K562 treated with DMSO at 1 percent for 24 hours (cell line): ENCODE data around the gene C6orf132. TPM values are rescaled to one million over a fixed set of nuclear protein-coding genes. Genes with fewer than 3 reads are reported as not detected.

Experiments
- total RNA-seq: library from RNA; unstranded; fragments of 300-600 nt; gene quantifications from 2 replicates; pipeline ENCODE4 v1.2.3, GENCODE V29; 2022; ENCODE audit warnings: low read depth; ENCODE audit not compliant: insufficient read depth

C6orf132 gene, protein sequence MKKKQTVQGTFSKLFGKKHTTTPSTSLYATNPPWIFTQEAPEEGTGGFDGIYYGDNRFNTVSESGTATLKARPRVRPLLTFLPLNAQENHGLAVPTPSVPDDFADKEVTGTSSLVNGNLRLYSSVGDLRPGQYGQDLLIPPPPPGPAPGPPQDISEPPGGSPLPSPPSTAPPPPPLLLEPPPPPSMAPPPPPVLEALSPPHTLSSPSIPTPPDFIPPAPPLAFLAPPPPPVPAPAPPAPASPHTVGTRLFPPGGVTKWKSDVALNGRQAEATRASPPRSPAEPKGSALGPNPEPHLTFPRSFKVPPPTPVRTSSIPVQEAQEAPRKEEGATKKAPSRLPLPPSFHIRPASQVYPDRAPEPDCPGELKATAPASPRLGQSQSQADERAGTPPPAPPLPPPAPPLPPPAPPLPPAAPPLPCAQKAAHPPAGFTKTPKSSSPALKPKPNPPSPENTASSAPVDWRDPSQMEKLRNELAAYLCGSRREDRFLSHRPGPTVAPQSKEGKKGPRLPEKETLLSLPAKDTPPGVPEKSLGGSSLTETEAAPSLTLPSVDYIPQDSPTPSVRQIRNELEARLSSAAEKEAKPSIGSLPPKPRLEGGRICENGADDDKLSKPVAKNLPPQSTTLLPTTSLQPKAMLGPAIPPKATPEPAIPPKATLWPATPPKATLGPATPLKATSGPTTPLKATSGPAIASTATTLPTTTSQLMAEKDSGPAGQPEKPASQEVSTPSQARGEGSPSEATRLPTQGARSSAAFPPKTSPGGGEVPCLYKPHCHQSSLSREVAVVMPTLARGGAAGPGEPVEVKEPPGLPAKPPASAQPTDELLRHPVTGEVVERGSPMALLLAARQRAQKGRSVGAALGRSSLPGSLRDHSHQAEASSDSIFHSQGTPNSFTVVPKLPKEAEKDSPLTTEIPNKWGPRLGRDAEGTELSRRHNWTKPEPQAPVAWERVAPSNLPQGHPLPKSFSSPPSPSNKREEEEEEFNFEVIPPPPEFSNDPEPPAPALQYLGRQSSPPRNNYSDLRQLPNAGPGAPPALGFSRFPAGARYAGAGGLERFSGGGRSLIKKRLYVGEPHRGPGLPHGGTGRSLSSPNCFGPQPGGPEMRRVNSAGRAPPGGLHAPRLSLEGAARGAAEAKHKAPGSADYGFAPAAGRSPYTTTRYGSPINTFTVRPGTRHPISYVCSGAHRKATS
- total RNA-seq, result 0.15 and 0.24 TPM in 2 replicates

DNA sequence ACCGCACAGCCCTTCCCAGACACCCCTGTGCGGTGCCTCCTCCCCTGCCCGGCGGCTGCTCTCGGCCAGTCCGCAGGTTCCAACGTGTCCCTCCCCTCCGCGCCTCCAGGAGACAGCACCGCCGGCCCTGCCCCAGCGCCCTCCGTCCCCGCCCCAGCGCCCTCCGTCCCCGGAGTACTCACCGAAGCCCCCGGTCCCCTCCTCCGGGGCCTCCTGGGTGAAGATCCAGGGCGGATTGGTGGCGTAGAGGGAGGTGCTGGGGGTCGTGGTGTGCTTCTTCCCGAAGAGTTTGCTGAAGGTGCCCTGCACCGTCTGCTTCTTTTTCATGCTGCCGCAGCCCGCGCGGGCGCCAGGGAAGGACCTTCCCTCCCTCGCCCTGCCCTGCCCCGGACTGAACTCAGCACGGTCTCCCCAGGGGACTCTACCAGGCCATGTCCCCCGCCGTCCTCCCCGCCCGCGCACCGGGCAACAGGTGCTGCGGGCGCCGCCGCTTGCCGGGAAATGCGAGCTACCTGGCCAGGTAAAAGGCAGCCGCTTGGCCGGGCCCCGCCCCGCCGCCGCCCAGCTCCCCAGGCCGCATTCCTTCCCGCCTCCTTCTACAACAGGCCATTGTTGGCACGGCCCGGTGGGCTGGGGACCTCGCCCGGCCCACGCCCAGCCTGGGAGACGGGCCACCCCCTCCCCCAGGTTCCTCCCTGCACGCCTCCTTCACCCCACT is at the start of gene C6orf132:
TSS of gene C6orf132 (minus strand) at position 503 of the 718 bp plus-strand sequence. CDS start at position 327, 176 bp downstream.

DNA sequence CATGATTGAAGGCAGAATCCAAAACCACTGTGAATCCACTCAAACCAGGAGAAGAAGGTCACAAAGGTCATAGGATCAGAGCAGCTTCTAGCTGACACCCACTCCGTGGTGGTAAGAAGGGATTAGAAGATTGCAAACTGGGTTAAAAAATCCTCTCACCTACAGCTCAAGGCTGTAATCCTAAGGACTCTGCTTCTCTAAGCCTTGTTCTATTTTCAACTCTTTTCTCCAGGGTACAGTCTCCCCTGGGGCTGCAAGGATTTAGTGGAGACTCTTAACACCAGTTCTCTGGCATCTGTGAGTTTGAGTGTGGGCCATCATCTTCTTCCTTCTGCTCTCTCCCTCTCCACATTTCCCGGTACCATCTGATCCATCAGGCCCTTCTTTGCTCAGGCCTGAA is 30.7 kb upstream of the C6orf132 start, which contains the start of gene GUCA1A:
TSS of gene GUCA1A (plus strand) at position 264 of the 400 bp plus-strand sequence. CDS start 250 bp downstream, outside the sequence.

Other genes with a start within 250 kb of the C6orf132 start
- gene USP49, start 247.2 kb downstream of the C6orf132 start, total RNA-seq, result 8.1 and 10.2 TPM in 2 replicates
- gene MED20, start 221.5 kb downstream of the C6orf132 start, total RNA-seq, result 21.4 and 22.5 TPM in 2 replicates
- 29.3 and 30.3 TPM in 2 replicates for gene BYSL, start 221.1 kb downstream of the C6orf132 start, total RNA-seq
- gene CCND3, start 200.8 kb downstream of the C6orf132 start, total RNA-seq, result 311 and 348 TPM in 2 replicates
- gene TAF8, start 92.1 kb downstream of the C6orf132 start, total RNA-seq, result 22.4 and 25.3 TPM in 2 replicates
- gene GUCA1A, start 30.7 kb upstream of the C6orf132 start, total RNA-seq, result not detected in 2 replicates
- gene GUCA1B, start 52.3 kb upstream of the C6orf132 start, total RNA-seq, result 1.2 and 2.1 TPM in 2 replicates
- gene MRPS10, start 75.2 kb upstream of the C6orf132 start, total RNA-seq, result 32.0 and 32.6 TPM in 2 replicates